Measurements from ENCODE around the gene ZFAND4. TPM values are rescaled to one million over a fixed set of nuclear protein-coding genes. Genes with fewer than 3 reads are reported as not detected.
"Not testable (repeated sequence)": the region's sequence is repeated elsewhere in the genome, so short reads cannot be mapped to it uniquely, and the experiment has no call there.

Gene ZFAND4
- 25.4 and 29.5 TPM in 2 replicates for total RNA-seq

GRCh38 chr10:45672181-45673073 lies at the start of gene ZFAND4:
Gene ZFAND4 (minus strand): TSS chr10:45672772. CDS start chr10:45663725, 9,047 bp downstream.
- intact Hi-C loops (cut with micrococcal nuclease): loop anchor here (1.0 to 10.0 kb wide), 9 partner anchors 15 to 668 kb away; partner anchors contain the start of gene ZNF22

- intact Hi-C loops (cut with micrococcal nuclease): not testable (repeated sequence)
Observed at GRCh38 chr10:45721503-45721902, 48.9 kb upstream of the ZFAND4 start.

DNA sequence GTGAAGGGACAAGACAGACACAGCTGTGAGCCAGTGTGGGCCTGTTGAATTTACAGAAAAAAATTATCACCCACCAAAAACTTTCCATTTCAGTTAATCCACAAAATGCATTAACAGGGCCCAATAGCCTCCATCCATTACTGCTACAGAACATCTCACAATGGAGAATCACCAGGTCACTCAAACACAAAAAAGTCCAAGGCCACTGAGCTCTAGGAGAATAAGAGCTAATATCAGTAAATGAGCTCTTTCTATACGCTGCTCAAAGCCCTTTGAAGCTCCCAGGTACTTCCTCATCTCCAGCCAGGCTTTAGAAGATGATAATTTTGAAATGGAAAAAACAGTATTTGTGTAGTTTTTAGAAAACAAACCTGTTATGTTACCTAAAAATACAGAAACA lies 45.1 kb upstream of the ZFAND4 start:
- intact Hi-C loops (cut with micrococcal nuclease): not testable (repeated sequence)

DNA sequence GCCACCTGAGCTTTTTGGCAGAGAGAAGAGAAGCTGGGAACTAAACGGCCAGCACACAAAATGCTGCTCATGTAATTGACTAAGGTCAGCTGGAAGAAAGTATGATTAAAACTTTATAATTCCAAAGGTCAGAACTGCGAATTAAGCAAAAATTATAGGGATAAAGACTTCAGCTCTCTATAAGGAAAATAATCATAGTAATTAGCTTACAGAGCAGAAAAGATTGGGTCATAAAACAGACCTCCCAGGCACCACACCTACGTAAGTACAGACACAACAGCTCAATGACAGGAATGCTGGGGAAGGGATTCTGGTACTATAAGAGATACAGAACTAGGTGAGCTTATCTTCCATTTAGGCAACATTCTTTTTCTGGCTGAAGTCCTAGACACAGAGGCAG lies 44.5 kb upstream of the ZFAND4 start:
- intact Hi-C loops (cut with micrococcal nuclease): not testable (repeated sequence)

DNA sequence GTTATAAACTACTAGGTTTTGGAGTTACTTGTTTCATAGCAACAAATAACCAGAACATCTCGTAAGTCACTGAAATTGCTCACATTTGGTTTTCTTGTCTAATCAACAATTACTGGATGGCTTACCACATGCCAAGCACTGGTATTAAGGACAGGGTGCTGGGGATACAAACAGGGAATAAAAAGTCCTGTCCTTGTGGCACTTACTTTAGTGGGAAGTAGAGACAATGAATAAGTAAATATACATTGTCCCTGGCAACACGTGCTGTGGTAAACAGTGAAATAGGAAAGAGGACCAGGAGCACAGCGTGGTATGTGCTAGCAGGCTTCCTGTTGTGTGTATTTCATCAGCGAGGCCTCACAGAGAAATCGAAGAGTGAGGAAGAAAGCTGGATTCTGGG lies 38.7 kb upstream of the ZFAND4 start:
- intact Hi-C loops (cut with micrococcal nuclease): not testable (repeated sequence)

DNA sequence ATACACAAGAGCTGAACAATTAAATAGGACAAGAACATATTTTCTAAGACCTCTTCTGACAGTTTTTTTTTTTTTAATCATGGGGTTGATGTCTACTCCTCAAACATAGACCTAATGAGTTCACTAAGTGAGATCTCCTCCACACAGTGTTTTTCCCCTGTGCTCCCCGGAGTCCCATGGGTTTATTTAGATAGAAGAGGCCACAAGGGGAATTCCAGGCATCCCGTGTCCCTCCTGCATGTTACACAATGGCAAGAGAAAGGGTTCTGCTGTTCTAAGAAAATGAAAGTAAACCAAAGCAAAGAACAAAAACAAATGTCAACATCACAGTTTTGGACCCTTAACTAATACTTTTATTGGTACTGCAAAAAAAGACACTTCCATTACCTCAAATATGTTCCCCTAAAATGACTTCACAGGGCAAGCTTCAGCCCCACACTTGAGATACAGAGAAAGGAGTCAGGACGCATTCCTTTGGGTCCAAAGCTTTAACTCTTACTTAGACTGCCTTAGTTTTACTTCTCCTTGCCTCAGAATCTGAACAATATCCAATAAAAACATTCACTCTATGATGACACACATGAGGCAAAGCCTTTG lies 37.7 kb upstream of the ZFAND4 start:
- intact Hi-C loops (cut with micrococcal nuclease): not testable (repeated sequence)

DNA sequence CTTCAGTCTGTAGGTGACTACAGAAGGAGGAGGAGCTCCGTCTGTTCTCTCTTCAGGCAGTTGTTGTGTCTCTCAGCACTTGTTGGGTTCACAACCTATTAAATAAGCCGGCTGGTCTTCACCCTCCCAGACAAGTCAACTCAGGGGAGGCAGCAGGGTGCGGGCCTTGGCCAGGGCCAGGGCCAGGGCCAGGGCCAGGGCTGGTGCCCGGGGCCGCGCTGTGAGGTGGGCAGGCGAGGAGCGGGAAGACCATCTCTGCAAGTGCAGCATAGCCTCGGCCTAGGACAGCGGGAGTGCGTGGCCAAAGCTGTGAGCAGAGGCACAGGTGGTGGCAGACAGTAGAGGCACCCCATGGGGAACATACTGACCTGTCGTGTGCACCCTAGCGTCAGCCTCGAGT lies 5.9 kb upstream of the ZFAND4 start:
- intact Hi-C loops (cut with micrococcal nuclease): loop anchor here (10.0 kb wide), 1 partner anchor 674 kb away; the partner anchor contains the start of gene ZNF22

- intact Hi-C loops (cut with micrococcal nuclease): loop anchor here (10.0 kb wide), 1 partner anchor 671 kb away; the partner anchor contains the start of gene ZNF22
Observed at GRCh38 chr10:45675388-45675787, 2.8 kb upstream of the ZFAND4 start.

DNA sequence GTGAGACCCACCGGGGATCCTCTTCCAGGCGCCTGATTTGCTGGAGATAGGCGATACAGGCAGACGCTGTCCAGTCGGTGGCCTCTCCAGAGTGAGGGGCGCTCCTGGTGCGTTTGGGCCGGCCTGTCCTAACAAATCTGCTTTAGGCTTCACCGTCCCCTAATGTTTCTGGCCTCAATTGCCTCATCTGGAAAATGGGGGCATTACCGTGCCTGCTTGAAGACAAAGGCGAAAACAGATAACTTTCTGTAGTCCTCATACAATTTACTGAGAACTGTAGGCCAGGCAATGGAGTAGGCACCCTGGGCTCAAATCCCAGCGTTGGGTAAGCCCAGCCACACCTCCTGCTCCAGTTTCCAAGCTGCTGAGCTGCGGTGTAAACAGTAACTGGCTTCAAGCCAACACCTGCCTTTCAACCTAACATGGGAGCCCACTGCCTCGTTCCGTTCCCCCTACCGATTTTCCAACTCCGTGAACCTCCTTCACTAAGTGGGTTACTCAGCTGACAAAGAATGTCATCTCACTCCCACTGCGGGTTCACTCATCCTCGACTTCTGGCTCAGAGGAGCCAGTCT lies 589 bp upstream of the ZFAND4 start:
- intact Hi-C loops (cut with micrococcal nuclease): loop anchor here (10.0 kb wide), 1 partner anchor 668 kb away; the partner anchor contains the start of gene ZNF22

DNA sequence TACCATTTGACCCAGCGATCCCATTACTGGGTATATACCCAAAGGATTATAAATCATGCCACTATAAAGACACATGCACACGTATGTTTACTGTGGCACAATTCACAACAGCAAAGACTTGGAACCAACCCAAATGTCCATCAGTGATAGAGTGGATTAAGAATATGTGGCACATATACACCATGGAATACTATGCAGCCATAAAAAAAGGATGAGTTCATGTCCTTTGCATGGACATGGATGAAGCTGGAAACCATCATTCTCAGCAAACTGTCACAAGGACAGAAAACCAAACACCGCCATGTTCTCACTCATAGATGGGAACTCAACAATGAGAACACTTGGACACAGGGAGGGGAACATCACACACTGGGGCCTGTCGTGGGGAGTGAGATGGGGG lies 1.3 kb downstream of the ZFAND4 start:
- intact Hi-C loops (cut with micrococcal nuclease): loop anchor here (10.0 kb wide), 1 partner anchor 666 kb away; the partner anchor contains the start of gene ZNF22

- intact Hi-C loops (cut with micrococcal nuclease): loop anchor here (1.0 to 10.0 kb wide), 2 partner anchors 204 to 665 kb away; partner anchors contain the start of gene ZNF22
Observed at GRCh38 chr10:45669897-45670296, 2.7 kb downstream of the ZFAND4 start.

DNA sequence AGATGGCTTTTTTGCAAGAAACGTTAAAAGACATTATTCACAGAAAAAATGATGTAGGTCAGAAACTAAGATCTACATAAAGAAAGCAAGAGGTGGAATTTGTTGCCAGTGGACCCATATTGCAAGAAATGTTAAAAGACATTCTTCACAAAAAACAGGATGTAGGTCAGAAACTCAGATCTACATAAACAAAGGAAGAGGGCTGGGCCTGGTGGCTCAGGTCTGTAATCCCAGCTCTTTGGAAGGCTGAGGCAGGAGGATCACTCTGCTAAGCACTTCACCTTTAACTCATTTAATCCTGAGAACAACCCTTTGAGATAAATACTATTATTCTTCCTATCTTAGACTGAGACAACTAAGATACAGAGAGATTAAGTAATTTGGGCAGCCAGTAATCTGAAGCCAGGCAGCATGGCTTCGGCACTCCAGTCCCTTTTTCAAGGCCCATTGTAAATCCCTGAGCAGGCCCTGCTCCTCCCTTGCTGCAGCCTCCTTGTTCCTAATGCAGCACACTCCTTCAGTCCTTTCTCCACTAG lies 11.6 kb downstream of the ZFAND4 start:
- intact Hi-C loops (cut with micrococcal nuclease): no loop called here

DNA sequence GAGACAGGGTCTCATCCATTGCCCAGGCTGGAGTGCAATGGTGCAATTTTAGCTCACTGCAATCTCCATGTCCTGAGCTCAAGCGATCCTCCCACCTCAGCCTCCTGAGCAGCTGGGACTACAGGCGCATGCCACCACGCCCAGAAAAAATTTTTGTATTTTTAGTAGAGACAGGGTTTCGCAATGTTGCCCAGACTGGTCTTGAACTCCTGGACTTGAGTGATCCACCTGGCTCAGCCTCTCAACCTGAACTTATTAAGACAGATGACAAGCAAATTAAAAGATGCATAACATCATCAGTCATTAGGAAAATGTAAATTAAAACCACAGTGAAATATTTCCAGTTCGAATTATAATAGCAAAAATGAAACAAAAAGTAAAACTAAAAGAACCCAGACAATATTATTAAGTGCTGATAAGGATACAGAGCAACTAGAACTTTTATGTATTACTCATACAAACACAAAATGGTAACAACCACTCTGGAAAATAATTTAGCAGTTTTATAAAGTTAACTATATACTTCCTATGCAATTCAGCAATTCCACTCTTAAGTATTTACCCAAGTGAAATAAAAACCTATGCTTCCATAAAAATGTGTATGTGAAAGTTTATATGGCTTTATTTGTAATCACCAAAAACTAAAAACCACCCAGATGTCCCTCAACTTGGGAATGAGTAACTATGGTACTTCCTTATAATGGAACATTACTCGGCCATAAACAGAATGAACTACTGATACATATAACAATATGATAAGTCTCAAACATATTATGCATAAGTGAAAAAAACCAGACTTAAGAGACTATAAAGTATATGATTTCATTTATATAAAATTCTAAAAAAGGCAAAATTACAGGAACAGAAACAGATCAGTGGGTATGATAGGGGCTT lies 15.3 kb downstream of the ZFAND4 start:
- intact Hi-C loops (cut with micrococcal nuclease): loop anchor here (1.0 kb wide), 1 partner anchor 15 kb away; the partner anchor contains the start of gene ZFAND4

GRCh38 chr10:45655219-45655618 lies 17.4 kb downstream of the ZFAND4 start:
- intact Hi-C loops (cut with micrococcal nuclease): no loop called here

DNA sequence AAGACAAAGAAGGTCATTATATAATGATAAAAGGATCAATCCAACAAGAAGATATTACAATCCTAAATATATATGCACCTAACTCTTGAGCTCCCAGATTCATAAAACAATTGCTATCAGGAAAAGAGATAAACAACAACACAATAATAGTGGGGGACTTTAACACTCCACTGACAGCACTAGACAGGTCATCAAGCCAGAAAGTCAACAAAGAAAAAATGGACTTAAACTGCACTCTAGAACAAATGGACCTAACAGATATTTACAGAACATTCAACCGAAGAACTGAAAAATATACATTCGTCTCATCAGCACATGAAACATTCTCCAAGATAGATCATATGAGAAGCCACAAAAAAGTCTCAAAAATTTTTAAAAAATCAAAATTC lies 17.8 kb downstream of the ZFAND4 start:
- intact Hi-C loops (cut with micrococcal nuclease): not testable (repeated sequence)

- intact Hi-C loops (cut with micrococcal nuclease): no loop called here
Observed at GRCh38 chr10:45653454-45653853, 19.1 kb downstream of the ZFAND4 start.

DNA sequence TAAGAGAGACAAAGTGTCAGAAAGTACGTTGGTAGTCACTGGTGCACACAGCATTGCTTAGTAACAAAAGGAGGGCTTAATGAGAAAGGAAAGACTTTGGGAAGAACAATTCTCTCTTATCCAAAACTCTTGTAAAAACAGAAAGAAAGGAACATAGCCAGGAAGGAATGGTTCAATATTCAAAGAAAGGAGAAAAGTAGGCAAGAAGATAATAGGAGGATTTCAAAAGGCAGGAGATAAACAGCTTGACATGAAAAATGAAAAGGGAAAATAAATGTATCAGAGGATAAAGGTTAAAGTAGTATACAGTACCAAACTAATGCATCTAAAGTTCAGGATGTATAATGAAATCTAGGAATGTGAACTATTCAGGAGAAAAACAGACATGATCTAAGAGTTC lies 20.1 kb downstream of the ZFAND4 start:
- intact Hi-C loops (cut with micrococcal nuclease): no loop called here

- intact Hi-C loops (cut with micrococcal nuclease): no loop called here
Observed at GRCh38 chr10:45649296-45649695, 23.3 kb downstream of the ZFAND4 start.

GRCh38 chr10:45647118-45647517 lies 25.5 kb downstream of the ZFAND4 start:
- intact Hi-C loops (cut with micrococcal nuclease): no loop called here

DNA sequence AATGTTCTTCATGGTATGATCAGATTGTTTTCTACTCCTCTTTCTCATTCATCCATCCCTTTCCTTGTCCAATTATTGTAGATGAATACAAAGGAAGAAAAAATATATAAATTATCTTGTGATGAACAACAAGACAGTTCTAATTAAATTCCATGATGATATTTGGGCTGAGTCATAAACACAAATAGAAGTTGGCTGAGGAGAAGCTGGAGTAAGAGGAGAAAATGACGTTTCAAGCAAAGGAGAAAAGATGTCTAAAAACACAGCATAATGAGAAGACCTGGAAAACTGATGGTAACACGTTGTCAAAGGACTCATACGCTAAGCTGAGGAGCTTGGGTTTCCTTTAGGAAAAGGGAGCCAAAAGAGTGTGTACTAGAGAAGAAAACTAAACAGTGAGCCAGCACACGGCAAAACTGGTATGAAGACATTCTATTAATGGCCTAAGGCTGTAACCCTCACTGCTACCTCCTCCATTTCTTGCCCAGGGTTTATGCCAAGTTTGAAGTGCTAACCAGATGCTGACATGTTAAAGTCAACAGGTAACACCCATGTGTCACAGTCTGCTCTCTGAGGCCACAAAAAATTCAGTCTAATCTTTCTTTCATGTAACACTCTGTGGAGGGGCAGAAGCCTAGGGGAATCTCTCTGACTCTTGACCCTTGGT lies 26.1 kb downstream of the ZFAND4 start:
- intact Hi-C loops (cut with micrococcal nuclease): no loop called here
